UCSD-AML1 (cell line): ENCODE data around the gene SEC63.
"Not testable (repeated sequence)": the region's sequence is repeated elsewhere in the genome, so short reads cannot be mapped to it uniquely, and the experiment has no call there.

Experiments used
- DNase-seq: peaks from one replicate; lab custom pipeline; 2025; ENCODE audit not compliant: unreplicated experiment; lab: John Stamatoyannopoulos, UW

Gene SEC63

GRCh38 chr6:107936162-107936909, 21.7 kb downstream of the SEC63 start:
- no peak for DNase-seq

- not testable (repeated sequence) for DNase-seq
Observed at GRCh38 chr6:107934229-107934628, 23.8 kb downstream of the SEC63 start.

- DNase-seq, result no peak
Observed at GRCh38 chr6:107932580-107932979, 25.4 kb downstream of the SEC63 start.

GRCh38 chr6:107931894-107932293, 26.1 kb downstream of the SEC63 start:
- DNase-seq, result no peak

GRCh38 chr6:107928984-107929383, 29.0 kb downstream of the SEC63 start:
- no peak for DNase-seq

GRCh38 chr6:107926697-107927544, 31.1 kb downstream of the SEC63 start:
- not testable (repeated sequence) for DNase-seq

- DNase-seq, result no peak
Observed at GRCh38 chr6:107917451-107918375, 40.3 kb downstream of the SEC63 start.

- DNase-seq, result not testable (repeated sequence)
Observed at GRCh38 chr6:107916961-107917360, 41.0 kb downstream of the SEC63 start.

GRCh38 chr6:107911692-107912091, 46.3 kb downstream of the SEC63 start:
- no peak for DNase-seq

GRCh38 chr6:107894809-107895396, 63.1 kb downstream of the SEC63 start:
- DNase-seq, result no peak

- not testable (repeated sequence) for DNase-seq
Observed at GRCh38 chr6:107890431-107890830, 67.6 kb downstream of the SEC63 start.

- not testable (repeated sequence) for DNase-seq
Observed at GRCh38 chr6:107885950-107886349, 72.1 kb downstream of the SEC63 start.

- no peak for DNase-seq
Observed at GRCh38 chr6:107879941-107880340, 78.1 kb downstream of the SEC63 start.

GRCh38 chr6:107877968-107878367, 80.0 kb downstream of the SEC63 start:
- no peak for DNase-seq

GRCh38 chr6:107871976-107872375, 86.0 kb downstream of the SEC63 start:
- no peak for DNase-seq

GRCh38 chr6:107871512-107871911, 86.5 kb downstream of the SEC63 start:
- DNase-seq, result not testable (repeated sequence)

GRCh38 chr6:107871016-107871415, 87.0 kb downstream of the SEC63 start:
- DNase-seq, result no peak

- DNase-seq, result no peak
Observed at GRCh38 chr6:107870381-107870780, 87.6 kb downstream of the SEC63 start.

GRCh38 chr6:107869871-107870270, 88.1 kb downstream of the SEC63 start:
- no peak for DNase-seq

- DNase-seq, result no peak
Observed at GRCh38 chr6:107868867-107869611, 89.0 kb downstream of the SEC63 start.
